Gastroesophageal sphincter (tissue), 3 donors: Measurements from ENCODE around the gene INPP5D.

Experiments
- CTCF ChIP-seq, 4 experiments: fragments of 200-600 bp in 2 of 4; fragments of 450-650 bp in 2 of 4; sonication (generic) in 1 of 4; IDR thresholded peaks; one replicate each; pipeline ENCODE4 v1.5.1; 2017 to 2019; ENCODE audit warnings: antibody characterized with exemption in 4 of 4, mild to moderate bottlenecking in 2 of 4, moderate library complexity in 2 of 4
- POLR2AphosphoS5 ChIP-seq: sonication (generic); formaldehyde crosslinking; IDR thresholded peaks from one replicate; pipeline ENCODE4 v1.6.1; 2017; ENCODE audit warnings: antibody characterized with exemption

DNA sequence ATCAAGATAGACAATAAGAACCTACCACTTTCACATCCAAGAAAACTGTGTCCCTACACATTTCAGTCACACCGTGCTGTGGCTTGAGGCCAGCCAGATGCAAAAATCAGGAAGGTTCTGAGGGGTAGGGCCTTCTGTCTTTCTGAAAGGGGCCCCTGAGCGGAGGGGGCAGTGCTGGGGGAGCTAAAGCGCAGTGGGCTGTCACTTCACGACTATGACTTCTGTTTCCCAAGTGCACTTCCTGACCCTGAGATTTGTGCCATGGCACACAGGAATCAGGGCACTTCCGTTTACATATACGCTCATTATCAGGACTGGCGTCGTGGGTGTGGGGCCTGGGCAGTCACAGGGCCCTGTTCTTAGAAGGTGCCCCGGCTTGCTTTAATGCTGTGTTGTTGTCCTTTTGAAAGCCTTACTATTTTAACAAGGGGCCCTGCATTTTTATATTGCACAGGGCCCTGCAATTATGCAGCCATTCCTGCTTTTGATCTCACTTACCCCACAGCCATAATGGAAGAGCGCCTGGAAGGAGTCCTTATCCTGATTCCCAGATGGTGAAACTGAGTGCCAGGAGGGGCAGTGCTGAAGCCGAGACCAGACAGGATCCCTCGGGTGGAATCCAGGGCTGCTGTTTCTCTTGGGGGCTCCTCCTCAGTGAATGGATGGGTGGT lies 47.7 kb upstream of the INPP5D start:
- no peak for TF ChIP-seq CTCF (IDR thresholded peaks at IDR 0.05)
- TF ChIP-seq POLR2AphosphoS5 = no peak
